GM18511 (cell line): ENCODE data around the gene NKAIN2.
A peak's percentile ranks its signal among the peaks of the same experiment; 100 is the strongest.
"Not testable (repeated sequence)": the region's sequence is repeated elsewhere in the genome, so short reads cannot be mapped to it uniquely, and the experiment has no call there.

ENCODE experiments used
- ATAC-seq: cut with Tn5 transposase; IDR thresholded peaks from one replicate; pipeline ENCODE4 v1.9.1; 2021; ENCODE audit warnings: mild to moderate bottlenecking, moderate library complexity; ENCODE audit not compliant: unreplicated experiment

The NKAIN2 gene

GRCh38 chr6:123888771-123889513, 85.3 kb downstream of the NKAIN2 start:
- no peak for ATAC-seq

DNA sequence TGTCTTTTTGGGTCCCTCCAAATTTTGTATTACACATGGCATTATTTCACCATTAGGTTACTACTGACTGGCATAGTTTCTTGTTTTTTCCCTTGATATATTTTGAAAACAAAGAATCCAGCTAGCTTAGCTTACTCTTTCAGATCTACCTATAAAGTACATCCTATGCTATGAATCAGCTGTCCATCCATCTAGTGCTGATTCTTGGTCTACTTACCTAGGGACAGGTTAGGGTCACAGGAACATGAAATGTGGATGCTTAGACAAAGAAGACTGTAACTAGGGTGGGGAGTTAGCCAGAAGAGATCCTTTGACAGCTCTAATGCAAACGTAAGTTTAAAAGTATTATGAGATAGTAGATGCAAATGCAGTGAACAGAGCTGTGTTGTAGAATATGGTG, 91.7 kb downstream of the NKAIN2 start:
- ATAC-seq = no peak

- no peak for ATAC-seq
These were observed 92.1 kb downstream of the NKAIN2 start for GRCh38 chr6:123895806-123896205.

DNA sequence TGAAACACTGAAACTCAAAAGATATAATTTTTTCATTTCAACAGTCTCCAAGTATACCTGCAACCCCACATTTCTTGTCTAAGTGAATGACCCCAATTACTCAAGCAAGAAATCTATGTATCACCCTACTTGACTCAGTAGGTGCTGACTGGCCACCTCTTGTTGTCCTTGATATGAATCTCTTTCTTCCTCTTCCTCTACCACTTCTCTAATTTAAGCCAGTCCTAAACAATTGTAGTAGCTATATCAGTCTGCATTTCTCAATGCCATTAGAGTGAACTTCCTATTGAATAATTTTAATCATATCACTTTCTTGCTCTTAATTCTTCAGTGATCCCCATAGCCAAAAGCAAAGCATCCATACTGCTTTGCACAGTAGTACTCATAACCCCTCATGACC, 93.2 kb downstream of the NKAIN2 start:
- ATAC-seq = no peak

DNA sequence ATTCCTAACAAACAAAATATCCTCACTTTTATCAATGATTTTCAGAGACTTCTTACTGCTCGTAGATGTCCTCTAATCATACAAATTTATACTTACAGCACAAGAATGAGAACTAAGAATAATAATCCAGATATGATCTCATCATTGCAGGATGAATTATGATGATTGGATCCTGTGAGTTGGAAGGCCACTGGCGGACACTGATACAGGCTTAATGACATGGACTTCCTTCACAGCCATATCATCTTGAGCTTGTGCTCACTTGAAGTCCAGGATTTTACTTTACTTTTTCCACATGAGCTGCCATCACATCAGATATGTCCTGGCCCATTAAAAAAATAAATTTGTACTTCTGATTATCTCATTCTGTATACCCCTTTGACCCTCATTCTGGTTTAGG, 94.3 kb downstream of the NKAIN2 start:
- no peak for ATAC-seq

DNA sequence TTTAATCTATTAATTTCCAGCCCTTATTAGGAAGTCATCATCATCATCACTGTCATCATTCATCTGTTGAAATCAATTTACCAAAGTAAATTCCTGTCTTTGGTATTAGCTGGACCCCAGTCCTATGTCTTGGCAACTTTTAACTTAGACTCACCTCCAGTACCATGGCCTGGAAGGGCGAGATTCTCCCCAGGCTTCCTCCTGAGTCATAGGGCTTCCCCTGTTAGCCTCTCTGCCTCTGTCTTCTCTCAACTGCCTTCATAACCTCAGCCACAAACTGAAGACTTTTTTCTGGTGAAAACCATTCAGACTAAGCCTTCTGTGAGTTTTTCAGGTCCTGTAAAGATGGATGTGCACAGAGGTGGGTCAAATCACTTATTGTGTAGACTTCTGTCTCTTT, 95.0 kb downstream of the NKAIN2 start:
- no peak for ATAC-seq

GRCh38 chr6:123899745-123900144, 96.1 kb downstream of the NKAIN2 start:
- no peak for ATAC-seq

- no peak for ATAC-seq
These were observed 97.8 kb downstream of the NKAIN2 start for GRCh38 chr6:123901436-123901835.

- no peak for ATAC-seq
These were observed 99.2 kb downstream of the NKAIN2 start for GRCh38 chr6:123902738-123903313.

DNA sequence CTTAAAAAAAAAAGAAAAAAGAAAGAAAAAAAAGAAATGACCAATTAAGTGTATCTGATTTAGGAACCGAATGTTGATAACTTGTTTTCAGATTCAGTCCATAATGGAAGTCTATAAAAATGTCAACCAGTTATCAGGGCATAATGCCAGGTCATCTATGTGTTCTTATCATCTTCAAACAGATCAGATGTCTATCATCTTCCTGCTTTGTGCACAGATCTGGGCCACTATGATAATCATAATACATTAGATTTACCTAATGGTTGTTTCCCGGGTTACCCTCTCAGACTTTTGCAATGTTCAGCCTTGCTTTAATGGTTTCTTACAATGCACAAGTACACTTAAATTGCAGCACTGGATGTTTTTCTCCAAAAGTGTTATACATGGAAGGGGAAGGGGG, 100.6 kb downstream of the NKAIN2 start:
- ATAC-seq = no peak

DNA sequence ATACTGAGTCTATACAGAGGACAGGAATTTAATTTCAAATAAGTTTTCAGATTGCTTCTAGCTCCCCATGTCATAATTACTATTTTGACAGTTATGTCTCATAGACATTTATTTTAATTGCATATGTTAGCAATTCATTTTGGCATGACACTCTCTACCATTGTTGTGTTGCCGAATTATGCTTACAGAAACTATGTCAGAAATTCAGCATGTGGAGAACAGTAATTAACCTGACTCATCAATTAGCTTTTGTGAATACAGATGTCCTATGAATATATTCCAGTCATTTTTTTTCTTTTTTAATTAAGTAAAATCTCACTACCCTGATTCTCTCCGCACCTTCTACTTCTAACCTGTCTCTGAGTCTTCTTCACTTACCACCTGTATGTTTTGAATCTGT, 105.1 kb downstream of the NKAIN2 start:
- ATAC-seq = no peak

- ATAC-seq = no peak
These were observed 106.3 kb downstream of the NKAIN2 start for GRCh38 chr6:123909989-123910388.

- ATAC-seq = no peak
These were observed 110.2 kb downstream of the NKAIN2 start for GRCh38 chr6:123913863-123914262.

DNA sequence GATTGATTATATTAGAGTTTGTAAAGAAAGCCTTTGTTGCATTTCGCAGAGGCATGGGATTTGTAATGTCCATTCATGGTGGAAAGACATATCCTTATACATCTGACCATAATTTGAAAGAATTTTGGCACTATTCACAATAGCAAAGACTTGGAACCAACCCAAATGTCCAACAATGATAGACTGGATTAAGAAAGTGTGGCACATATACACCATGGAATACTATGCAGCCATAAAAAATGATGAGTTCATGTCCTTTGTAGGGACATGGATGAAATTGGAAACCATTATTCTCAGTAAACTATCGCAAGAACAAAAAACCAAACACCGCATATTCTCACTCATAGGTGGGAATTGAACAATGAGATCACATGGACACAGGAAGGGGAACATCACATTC, 119.7 kb downstream of the NKAIN2 start:
- ATAC-seq = not testable (repeated sequence)

DNA sequence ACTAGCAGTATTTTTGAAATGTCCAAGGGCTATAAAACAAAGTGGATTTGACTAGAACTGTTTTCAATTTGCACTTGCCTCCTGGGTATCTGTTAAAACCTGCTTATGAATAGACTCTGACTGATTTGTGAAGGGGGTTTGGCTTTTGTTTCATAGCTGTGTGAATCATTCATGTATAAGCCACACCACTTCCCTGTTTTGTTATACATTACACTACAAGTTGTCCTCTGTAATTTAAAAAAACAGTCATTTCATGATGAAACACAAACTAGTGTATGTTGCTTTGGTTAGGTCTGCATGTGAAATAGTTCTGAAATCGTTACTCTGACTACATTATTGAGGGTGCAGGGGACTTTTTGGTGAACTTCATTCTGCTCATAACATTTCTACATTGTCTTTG, 121.7 kb downstream of the NKAIN2 start:
- ATAC-seq = peak; percentile 96

DNA sequence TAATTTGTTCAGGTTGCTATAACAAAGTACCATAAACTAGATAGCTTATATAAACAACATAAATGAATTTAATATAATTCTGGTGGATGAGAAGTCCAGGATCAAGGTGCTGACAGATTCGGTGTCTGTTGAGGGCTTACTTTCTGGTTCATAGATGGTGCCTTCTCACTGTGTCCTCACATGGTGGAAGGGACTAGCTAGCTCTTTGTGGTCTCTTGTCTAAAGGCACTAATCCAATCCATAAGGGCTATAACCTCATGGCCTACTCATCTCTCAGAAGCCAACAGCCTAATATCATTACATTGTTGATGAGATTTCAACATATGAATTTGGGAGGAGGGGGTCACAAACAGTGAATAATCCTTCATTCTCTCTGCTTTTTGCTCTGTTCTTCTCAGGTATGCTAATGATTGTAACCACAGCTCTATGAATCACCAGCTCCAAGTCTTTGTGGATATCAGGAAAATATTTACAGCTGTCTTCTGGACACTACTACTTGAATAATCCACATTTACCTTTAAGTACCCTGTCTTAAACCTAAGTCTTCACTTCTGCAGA, 122.3 kb downstream of the NKAIN2 start:
- peak; percentile 33 for ATAC-seq

- ATAC-seq = no peak
These were observed 124.9 kb downstream of the NKAIN2 start for GRCh38 chr6:123928529-123928928.

DNA sequence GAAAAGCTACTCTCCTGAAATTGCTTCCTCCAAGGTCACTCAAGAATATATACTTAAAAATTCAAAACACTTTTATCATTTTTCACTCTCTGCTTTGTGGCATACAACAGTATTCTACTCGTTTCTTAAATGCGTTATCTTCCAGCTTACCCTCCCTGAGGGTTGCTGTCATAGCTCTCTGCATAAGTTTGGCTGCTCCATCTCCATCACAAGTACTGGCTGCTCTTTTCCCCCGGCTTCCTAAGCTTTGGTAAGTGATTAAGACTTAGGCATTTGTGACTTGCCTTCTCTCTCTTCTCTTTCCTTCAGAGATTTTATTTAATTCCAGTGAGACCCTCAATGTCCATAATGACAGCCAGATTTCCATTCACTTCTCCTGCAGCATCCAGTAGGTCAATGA, 128.3 kb downstream of the NKAIN2 start:
- ATAC-seq = no peak

- no peak for ATAC-seq
These were observed 136.9 kb downstream of the NKAIN2 start for GRCh38 chr6:123940551-123940950.

GRCh38 chr6:123941855-123942254, 138.2 kb downstream of the NKAIN2 start:
- ATAC-seq = no peak

- no peak for ATAC-seq
These were observed 141.7 kb downstream of the NKAIN2 start for GRCh38 chr6:123945386-123945785.

- ATAC-seq = no peak
These were observed 150.3 kb downstream of the NKAIN2 start for GRCh38 chr6:123953920-123954319.
